Body of pancreas (tissue), 4 donors: ENCODE measurements around the gene TSC1. TPM values are rescaled to one million over a fixed set of nuclear protein-coding genes. Genes with fewer than 3 reads are reported as not detected.
A peak's percentile ranks its signal among the peaks of the same experiment; 100 is the strongest.

Source experiments
- ATAC-seq: fragments of 150-250 bp; one replicate; pipeline ENCODE4 v1.9.1; 2016
- DNase-seq, 4 donors: peaks; one replicate each; pipeline ENCODE4 v3.0.0-alpha.2; 2019
- H3K27ac ChIP-seq, 4 donors: fragments of 200-600 bp; sonication (generic); 1 replicate in 3 of 4; 2 replicates in 1 of 4; pipeline versions ENCODE4 v1.5.1 to v1.6.1; 2016 to 2019; ENCODE audit warnings: mild to moderate bottlenecking in 1 of 4, mixed read lengths in 1 of 4, moderate library complexity in 1 of 4
- H3K27me3 ChIP-seq, 2 donors: fragments of 200-600 bp; sonication (generic); one replicate each; pipeline ENCODE4 v1.6.0; 2016; ENCODE audit warnings: mild to moderate bottlenecking in 1 of 2
- H3K36me3 ChIP-seq, 2 donors: fragments of 200-600 bp; sonication (generic); replicated peaks in 1 of 2; 2 replicates each; pipeline ENCODE4 v1.5.1; 2016; ENCODE audit warnings: low read depth in 2 of 2; ENCODE audit not compliant: insufficient read depth in 1 of 2
- H3K4me1 ChIP-seq: fragments of 200-600 bp; sonication (generic); one replicate; pipeline ENCODE4 v1.6.0; 2016
- H3K4me3 ChIP-seq, 2 donors: fragments of 200-600 bp; sonication (generic); 1 replicate in 1 of 2; 2 replicates in 1 of 2; pipeline ENCODE4 v1.5.1; 2016 to 2019
- H3K9me3 ChIP-seq, 3 donors: fragments of 200-600 bp; sonication (generic); 1 replicate in 2 of 3; 2 replicates in 1 of 3; pipeline ENCODE4 v1.5.1; 2016
- POLR2A ChIP-seq, 3 donors: fragments of 450-650 bp; IDR thresholded peaks; one replicate each; pipeline ENCODE4 v1.6.1; 2016; ENCODE audit warnings: antibody characterized with exemption in 3 of 3, mild to moderate bottlenecking in 2 of 3
- WGBS, 2 donors: methylation state at CpG; one replicate each; pipeline ENCODE4 v1.1.5; 2017; 5-methylcytosine and 5-hydroxymethylcytosine counted together
- intact Hi-C: fragments of 100-400 bp; cut with DNase I; formaldehyde crosslinking; loops from one replicate; pipeline ENCODE4 v1.15.1; 2023
- total RNA-seq, 2 donors: library from RNA; depleted of rRNA; stranded (reverse); fragments of >200 nt; gene quantifications; one replicate each; pipeline ENCODE4 v1.1.0, GENCODE V29; 2016
- TF ChIP-seq, protein P1 (sequence below), 7 experiments: fragments of 450-650 bp in 4 of 7; fragments of 200-600 bp in 3 of 7; sonication (generic) in 3 of 7; IDR thresholded peaks; one replicate each; pipeline ENCODE4 v1.5.1; 2016 to 2019; ENCODE audit warnings: antibody characterized with exemption in 7 of 7

TSC1 gene
- total RNA-seq, 2 donors from 2014 or later = 44.1 to 47.1 TPM

- Histone ChIP-seq H3K27me3 (no peaks in the 10 kb centered on the region), H3K27ac (no peak overlapping the region), H3K36me3 (no peaks in the 10 kb centered on the region), H3K9me3 (no peaks in the 10 kb centered on the region), H3K4me3 (no peak overlapping the region), H3K4me1 (no peaks in the 10 kb centered on the region)
- 75 to 80% methylated on average over 3 to 22 of the region's 24 CpGs for WGBS, 2 donors
- TF ChIP-seq, protein P1, sequence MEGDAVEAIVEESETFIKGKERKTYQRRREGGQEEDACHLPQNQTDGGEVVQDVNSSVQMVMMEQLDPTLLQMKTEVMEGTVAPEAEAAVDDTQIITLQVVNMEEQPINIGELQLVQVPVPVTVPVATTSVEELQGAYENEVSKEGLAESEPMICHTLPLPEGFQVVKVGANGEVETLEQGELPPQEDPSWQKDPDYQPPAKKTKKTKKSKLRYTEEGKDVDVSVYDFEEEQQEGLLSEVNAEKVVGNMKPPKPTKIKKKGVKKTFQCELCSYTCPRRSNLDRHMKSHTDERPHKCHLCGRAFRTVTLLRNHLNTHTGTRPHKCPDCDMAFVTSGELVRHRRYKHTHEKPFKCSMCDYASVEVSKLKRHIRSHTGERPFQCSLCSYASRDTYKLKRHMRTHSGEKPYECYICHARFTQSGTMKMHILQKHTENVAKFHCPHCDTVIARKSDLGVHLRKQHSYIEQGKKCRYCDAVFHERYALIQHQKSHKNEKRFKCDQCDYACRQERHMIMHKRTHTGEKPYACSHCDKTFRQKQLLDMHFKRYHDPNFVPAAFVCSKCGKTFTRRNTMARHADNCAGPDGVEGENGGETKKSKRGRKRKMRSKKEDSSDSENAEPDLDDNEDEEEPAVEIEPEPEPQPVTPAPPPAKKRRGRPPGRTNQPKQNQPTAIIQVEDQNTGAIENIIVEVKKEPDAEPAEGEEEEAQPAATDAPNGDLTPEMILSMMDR (IDR thresholded peaks at IDR 0.05) = no peak
- TF ChIP-seq POLR2A (IDR thresholded peaks at IDR 0.05) = no peak
- intact Hi-C loops = no loop called here
- ATAC-seq (no peak), DNase-seq (no peak)
Measured at GRCh38 chr9:132857616-132858342, 86.6 kb downstream of the TSC1 start.

GRCh38 chr9:132857031-132857430 lies 87.4 kb downstream of the TSC1 start:
- no peaks in the 10 kb centered on the region for H3K27me3 ChIP-seq
- TF ChIP-seq POLR2A (IDR thresholded peaks at IDR 0.05) = no peak
- TF ChIP-seq, protein P1 (IDR thresholded peaks at IDR 0.05) = no peak
- peak; percentile 42 for ATAC-seq
- no peaks in the 10 kb centered on the region for H3K4me1 ChIP-seq
- H3K4me3 ChIP-seq = no peak overlapping the region
- no peak overlapping the region for H3K27ac ChIP-seq
- no peaks in the 10 kb centered on the region for H3K9me3 ChIP-seq
- 56 to 69% methylated on average over 5 to 8 of the region's 8 CpGs for WGBS, 2 donors
- intact Hi-C loops = no loop called here
- no peaks in the 10 kb centered on the region for H3K36me3 ChIP-seq
- DNase-seq = peak; percentile 17 to 55 (median 31)

DNA sequence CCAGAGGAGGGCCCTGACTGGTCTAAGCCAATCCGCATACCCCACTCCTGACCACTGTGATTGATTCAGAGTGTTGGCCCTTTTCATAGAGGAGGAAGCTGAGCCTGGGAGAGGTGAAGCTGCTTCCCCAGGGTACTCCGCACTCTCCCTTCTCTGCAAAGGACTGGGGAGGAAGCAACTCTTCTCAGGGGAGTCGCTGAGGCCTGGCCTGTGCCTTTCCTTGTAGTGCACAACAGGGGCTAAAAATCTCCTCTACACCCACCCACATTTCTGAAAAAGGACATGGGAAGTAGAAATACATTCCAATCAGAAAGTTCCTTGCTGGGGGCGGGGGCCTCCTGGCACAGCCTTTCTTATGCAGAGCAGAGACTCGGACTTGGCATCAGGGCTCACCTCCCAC lies 88.5 kb downstream of the TSC1 start:
- Histone ChIP-seq H3K36me3 (no peaks in the 10 kb centered on the region), H3K4me3 (no peak overlapping the region), H3K4me1 (no peaks in the 10 kb centered on the region), H3K9me3 (no peaks in the 10 kb centered on the region), H3K27ac (no peak overlapping the region), H3K27me3 (no peaks in the 10 kb centered on the region)
- TF ChIP-seq, protein P1 (IDR thresholded peaks at IDR 0.05) = no peak
- no peak for TF ChIP-seq POLR2A (IDR thresholded peaks at IDR 0.05)
- DNase-seq = no peak
- intact Hi-C loops = no loop called here
- ATAC-seq = no peak
- 81 to 92% methylated on average over 5 of the region's 5 CpGs for WGBS, 2 donors

- DNase-seq (no peak), ATAC-seq (no peak)
- H3K27ac ChIP-seq = no peak overlapping the region
- intact Hi-C loops = no loop called here
- no peaks in the 10 kb centered on the region for H3K9me3 ChIP-seq
- H3K4me1 ChIP-seq = no peaks in the 10 kb centered on the region
- TF ChIP-seq, protein P1 (IDR thresholded peaks at IDR 0.05) = no peak
- TF ChIP-seq POLR2A (IDR thresholded peaks at IDR 0.05) = no peak
- H3K36me3 ChIP-seq = no peaks in the 10 kb centered on the region
- WGBS, 2 donors = 73 to 79% methylated on average over 10 of the region's 10 CpGs
- no peak overlapping the region for H3K4me3 ChIP-seq
- no peaks in the 10 kb centered on the region for H3K27me3 ChIP-seq
Measured at GRCh38 chr9:132854832-132855231, 89.6 kb downstream of the TSC1 start.

GRCh38 chr9:132853482-132853881 lies 90.9 kb downstream of the TSC1 start:
- no peak for DNase-seq
- no peaks in the 10 kb centered on the region for H3K36me3 ChIP-seq
- no peaks in the 10 kb centered on the region for H3K4me1 ChIP-seq
- H3K9me3 ChIP-seq = no peaks in the 10 kb centered on the region
- TF ChIP-seq, protein P1 (IDR thresholded peaks at IDR 0.05) = no peak
- no peak for TF ChIP-seq POLR2A (IDR thresholded peaks at IDR 0.05)
- intact Hi-C loops = no loop called here
- WGBS, 2 donors = 82 to 93% methylated on average over 4 of the region's 4 CpGs
- H3K27me3 ChIP-seq = no peaks in the 10 kb centered on the region
- no peak for ATAC-seq
- H3K4me3 ChIP-seq = no peak overlapping the region
- H3K27ac ChIP-seq = no peak overlapping the region
